ENCODE measurements around the gene STOML2.

DNA sequence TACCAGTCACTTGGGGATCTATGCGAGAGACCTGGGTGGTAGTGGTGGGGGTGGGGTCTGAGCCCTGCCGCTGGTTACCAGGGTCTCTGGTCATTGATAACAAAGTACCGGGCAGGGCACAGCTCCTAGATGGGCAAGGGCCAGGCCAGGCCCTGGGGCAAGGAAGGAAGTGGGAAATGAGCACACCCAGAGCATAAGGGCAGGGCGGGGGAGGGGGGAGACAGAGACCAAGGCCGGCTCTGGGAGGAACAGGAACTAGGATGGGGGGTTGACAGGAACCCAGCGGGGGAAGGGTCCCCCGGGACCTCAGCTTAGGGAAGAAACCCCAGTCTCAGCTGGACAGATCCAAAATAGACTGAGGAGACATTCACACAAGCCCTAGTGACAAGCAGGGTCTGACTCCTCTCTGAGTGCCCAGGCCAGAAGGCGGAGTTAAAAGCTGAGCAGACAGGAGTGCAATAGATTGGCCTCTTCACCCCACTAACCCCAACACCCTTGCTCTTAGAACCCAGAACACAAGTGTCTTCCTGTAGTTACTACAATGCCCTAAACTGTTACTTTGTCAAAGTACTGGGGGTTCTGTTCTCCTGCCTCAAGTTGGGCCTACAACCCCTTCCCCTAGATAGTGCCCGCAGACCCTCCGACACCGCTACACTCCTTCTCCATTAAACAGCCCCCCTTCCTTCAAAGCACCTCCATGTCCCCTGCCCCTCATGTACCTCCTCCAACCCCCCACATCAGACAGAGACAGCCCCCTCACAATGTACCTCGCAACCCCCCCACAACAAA, 12.1 kb upstream of the STOML2 start:
- TF ChIP-seq, protein P1, sequence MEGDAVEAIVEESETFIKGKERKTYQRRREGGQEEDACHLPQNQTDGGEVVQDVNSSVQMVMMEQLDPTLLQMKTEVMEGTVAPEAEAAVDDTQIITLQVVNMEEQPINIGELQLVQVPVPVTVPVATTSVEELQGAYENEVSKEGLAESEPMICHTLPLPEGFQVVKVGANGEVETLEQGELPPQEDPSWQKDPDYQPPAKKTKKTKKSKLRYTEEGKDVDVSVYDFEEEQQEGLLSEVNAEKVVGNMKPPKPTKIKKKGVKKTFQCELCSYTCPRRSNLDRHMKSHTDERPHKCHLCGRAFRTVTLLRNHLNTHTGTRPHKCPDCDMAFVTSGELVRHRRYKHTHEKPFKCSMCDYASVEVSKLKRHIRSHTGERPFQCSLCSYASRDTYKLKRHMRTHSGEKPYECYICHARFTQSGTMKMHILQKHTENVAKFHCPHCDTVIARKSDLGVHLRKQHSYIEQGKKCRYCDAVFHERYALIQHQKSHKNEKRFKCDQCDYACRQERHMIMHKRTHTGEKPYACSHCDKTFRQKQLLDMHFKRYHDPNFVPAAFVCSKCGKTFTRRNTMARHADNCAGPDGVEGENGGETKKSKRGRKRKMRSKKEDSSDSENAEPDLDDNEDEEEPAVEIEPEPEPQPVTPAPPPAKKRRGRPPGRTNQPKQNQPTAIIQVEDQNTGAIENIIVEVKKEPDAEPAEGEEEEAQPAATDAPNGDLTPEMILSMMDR (IDR thresholded peaks at IDR 0.05), result no peak
- no peak for TF ChIP-seq ZFX (IDR thresholded peaks at IDR 0.05; ENCODE audit: borderline replicate concordance)

All from 22Rv1 (cell line).